EL (cell line): ENCODE data around the gene TRPM8.

Source experiments
- DNase-seq: peaks from one replicate; pipeline ENCODE4 v3.0.0-alpha.2; 2016

TRPM8 gene

DNA sequence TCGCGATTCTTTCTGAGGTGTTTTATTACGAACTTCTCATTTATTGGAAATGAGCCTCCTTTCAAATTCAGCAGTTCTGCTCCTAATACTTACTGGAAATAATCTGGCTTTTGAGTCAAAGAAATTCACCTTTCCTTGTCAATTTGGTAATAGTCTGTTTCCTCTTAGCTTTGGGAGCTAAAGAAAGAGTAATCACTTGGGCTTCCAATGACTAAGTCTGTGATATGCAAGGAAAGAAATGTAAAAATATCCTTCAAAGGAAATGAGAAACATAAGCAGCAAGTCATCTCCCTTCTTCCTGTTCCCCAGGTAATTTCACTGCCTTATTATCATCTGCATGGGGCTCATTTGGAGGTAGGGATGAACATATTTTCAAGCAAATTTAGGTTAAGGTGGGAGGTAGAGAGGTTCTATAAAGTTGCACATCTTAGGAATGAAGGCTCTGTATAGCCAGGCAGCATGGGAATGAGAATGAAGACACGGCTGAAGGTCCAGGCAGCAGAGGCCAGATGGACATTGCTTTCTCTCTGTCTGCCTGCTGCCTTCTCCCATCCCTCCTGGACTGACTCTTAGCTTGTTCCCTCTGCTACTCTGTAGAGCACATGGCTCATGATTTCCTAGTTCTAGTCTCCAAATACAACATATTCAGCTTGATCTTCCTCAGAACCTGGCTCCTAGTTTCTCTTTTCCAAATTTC is 134.3 kb downstream of the TRPM8 start:
- no peak for DNase-seq

DNA sequence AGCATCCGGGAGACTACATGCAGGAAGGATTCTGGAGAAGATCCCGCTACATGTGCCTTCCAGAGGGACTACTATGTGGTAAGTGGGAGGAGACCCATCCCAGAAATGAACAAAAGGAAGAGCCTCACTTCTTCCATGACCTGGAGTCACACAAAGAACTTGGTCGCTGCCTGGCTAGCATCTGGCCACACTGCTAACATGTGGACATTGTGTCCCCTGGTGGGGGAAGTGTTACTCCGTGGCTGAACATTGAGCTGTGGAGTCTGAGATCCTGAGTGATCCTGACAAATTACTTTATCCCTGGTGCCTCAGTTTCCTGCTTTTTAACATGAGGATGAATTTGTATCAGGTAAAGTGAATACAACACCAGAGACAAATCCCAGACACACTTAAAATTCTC is 141.7 kb downstream of the TRPM8 start:
- DNase-seq = no peak

DNA sequence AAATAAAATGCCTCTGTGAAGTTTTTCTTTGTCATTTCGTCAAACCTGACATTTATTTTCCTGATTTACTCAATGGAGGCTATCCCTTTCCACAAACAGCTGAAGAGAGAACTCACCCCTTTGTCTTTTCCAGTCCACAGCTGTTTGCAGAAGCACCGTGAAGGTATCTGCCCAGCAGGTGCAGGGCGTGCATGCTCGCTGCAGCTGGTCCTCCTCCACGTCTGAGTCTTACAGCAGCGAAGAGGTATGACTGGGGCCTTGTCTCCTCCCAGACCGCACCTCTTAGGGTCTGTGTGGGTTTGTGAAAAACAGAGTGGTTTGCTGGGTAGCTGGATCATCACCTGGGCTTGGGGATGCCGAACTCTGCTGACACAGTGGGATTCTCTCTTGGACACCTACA is 143.1 kb downstream of the TRPM8 start:
- DNase-seq = no peak

DNA sequence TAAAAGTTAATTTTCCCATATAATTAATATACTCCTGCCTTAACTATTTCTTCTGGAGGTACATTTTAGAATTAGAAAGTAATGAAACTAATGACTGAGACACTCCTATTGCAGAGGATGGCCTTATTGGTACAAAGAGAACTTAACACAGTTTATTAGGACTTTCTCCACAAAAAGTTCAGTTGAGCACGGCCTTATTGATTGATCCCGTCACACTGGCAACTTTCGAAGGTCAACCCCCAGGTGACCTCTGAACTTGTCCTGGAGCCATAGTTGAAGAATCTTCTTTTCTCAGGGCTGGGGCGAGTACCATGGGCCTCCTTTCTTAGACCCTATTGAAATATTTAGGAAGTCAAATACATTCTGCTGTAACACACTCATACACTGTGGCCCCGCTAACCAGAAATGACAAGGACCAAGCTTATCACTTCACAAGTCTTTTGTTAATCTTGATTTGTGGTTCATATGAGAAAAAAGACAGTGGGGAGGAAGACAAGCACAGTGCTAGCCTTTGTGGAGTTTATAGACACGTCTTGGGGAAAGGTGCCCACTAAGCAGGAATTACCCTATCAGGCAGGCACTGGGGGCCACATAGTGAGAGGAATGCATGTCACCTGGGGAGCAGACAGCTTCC is 144.6 kb downstream of the TRPM8 start:
- DNase-seq = no peak

DNA sequence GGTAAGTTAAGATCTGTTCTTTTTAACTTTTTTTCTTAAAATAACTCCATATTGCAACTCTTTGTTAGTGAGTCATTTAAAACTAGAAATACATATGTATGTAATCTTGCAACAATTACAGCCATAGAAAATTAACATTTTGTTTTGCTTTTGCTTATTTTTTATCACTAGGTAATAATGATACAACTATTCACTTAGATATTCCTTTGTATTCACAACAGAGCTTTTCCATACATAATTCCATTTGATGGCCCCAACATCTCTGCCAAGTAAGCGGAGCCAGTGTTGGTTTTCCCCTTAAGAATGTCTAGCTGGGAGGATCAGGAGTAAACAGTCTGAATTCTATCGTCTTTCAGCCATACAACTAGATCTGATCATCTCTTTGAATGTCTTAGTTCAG is 149.4 kb downstream of the TRPM8 start:
- DNase-seq = no peak
